Measurements from ENCODE around the gene TAS2R1.
"Not testable (repeated sequence)": the region's sequence is repeated elsewhere in the genome, so short reads cannot be mapped to it uniquely, and the experiment has no call there.

TAS2R1 gene

GRCh38 chr5:9622971-9623421 lies 7.2 kb downstream of the TAS2R1 start:
- DNase-seq (ENCODE audit: low read depth) = peak; percentile 76

- DNase-seq (ENCODE audit: low read depth) = peak; percentile 53
These were observed 8.7 kb downstream of the TAS2R1 start for GRCh38 chr5:9621379-9621903.

GRCh38 chr5:9619331-9620092 lies 10.6 kb downstream of the TAS2R1 start:
- DNase-seq (ENCODE audit: low read depth) = no peak

GRCh38 chr5:9617739-9618504 lies 12.2 kb downstream of the TAS2R1 start:
- DNase-seq (ENCODE audit: low read depth) = no peak

GRCh38 chr5:9617221-9617620 lies 12.9 kb downstream of the TAS2R1 start:
- no peak for DNase-seq (ENCODE audit: low read depth)

- DNase-seq (ENCODE audit: low read depth) = no peak
These were observed 14.8 kb downstream of the TAS2R1 start for GRCh38 chr5:9615331-9615730.

GRCh38 chr5:9613360-9613759 lies 16.8 kb downstream of the TAS2R1 start:
- no peak for DNase-seq (ENCODE audit: low read depth)

GRCh38 chr5:9610969-9611368 lies 19.2 kb downstream of the TAS2R1 start:
- no peak for DNase-seq (ENCODE audit: low read depth)

- DNase-seq (ENCODE audit: low read depth) = no peak
These were observed 19.8 kb downstream of the TAS2R1 start for GRCh38 chr5:9610364-9610763.

- no peak for DNase-seq (ENCODE audit: low read depth)
These were observed 22.1 kb downstream of the TAS2R1 start for GRCh38 chr5:9608093-9608492.

GRCh38 chr5:9605041-9605838 lies 24.9 kb downstream of the TAS2R1 start:
- DNase-seq (ENCODE audit: low read depth) = no peak

- no peak for DNase-seq (ENCODE audit: low read depth)
These were observed 25.7 kb downstream of the TAS2R1 start for GRCh38 chr5:9604416-9604815.

- no peak for DNase-seq (ENCODE audit: low read depth)
These were observed 29.0 kb downstream of the TAS2R1 start for GRCh38 chr5:9601055-9601739.

GRCh38 chr5:9599391-9599790 lies 30.8 kb downstream of the TAS2R1 start:
- DNase-seq (ENCODE audit: low read depth) = no peak

GRCh38 chr5:9598329-9598728 lies 31.8 kb downstream of the TAS2R1 start:
- DNase-seq (ENCODE audit: low read depth) = not testable (repeated sequence)

GRCh38 chr5:9597322-9597721 lies 32.8 kb downstream of the TAS2R1 start:
- DNase-seq (ENCODE audit: low read depth) = not testable (repeated sequence)

- DNase-seq (ENCODE audit: low read depth) = no peak
These were observed 33.3 kb downstream of the TAS2R1 start for GRCh38 chr5:9596824-9597223.

- DNase-seq (ENCODE audit: low read depth) = no peak
These were observed 33.9 kb downstream of the TAS2R1 start for GRCh38 chr5:9596171-9596780.

- no peak for DNase-seq (ENCODE audit: low read depth)
These were observed 35.2 kb downstream of the TAS2R1 start for GRCh38 chr5:9594913-9595312.

- DNase-seq (ENCODE audit: low read depth) = no peak
These were observed 40.9 kb downstream of the TAS2R1 start for GRCh38 chr5:9589049-9589835.
